Karpas-422 (cell line): ENCODE measurements around the gene MLF2. TPM values are rescaled to one million over a fixed set of nuclear protein-coding genes. Genes with fewer than 3 reads are reported as not detected.

Source experiments
- DNase-seq: peaks from one replicate; pipeline ENCODE4 v3.0.0-alpha.2; 2015
- H2AFZ ChIP-seq: fragments of 200-600 bp; sonication (generic); 2 replicates; pipeline ENCODE4 v1.6.1; 2014; ENCODE audit warnings: antibody characterized with exemption, low read length, mixed read lengths
- H3K27ac ChIP-seq: fragments of 200-600 bp; sonication (generic); 2 replicates; pipeline ENCODE4 v1.5.1; 2014; ENCODE audit warnings: mild to moderate bottlenecking, low read length, moderate library complexity
- H3K27me3 ChIP-seq: fragments of 200-600 bp; sonication (generic); 2 replicates; pipeline ENCODE4 v1.6.1; 2014; ENCODE audit warnings: low read length, mixed read lengths
- H3K36me3 ChIP-seq: fragments of 200-600 bp; sonication (generic); 2 replicates; pipeline ENCODE4 v1.6.1; 2014; ENCODE audit warnings: low read length, mixed read lengths; ENCODE audit not compliant: insufficient read depth
- H3K4me1 ChIP-seq: fragments of 200-600 bp; sonication (generic); 2 replicates; pipeline ENCODE4 v1.6.1; 2014; ENCODE audit warnings: mild to moderate bottlenecking, low read length, mixed read lengths
- H3K4me2 ChIP-seq: fragments of 200-600 bp; sonication (generic); 2 replicates; pipeline ENCODE4 v1.6.1; 2014; ENCODE audit warnings: low read length, low read depth, mild to moderate bottlenecking; ENCODE audit not compliant: poor library complexity, severe bottlenecking
- H3K4me3 ChIP-seq: fragments of 200-600 bp; sonication (generic); 2 replicates; pipeline ENCODE4 v1.5.1; 2014; ENCODE audit warnings: mild to moderate bottlenecking, antibody characterized with exemption, low read length, mixed read lengths
- H3K79me2 ChIP-seq: fragments of 200-600 bp; sonication (generic); 2 replicates; pipeline ENCODE4 v1.6.1; 2014; ENCODE audit warnings: mild to moderate bottlenecking, low read length, mixed read lengths
- H3K9ac ChIP-seq: fragments of 200-600 bp; sonication (generic); 2 replicates; pipeline ENCODE4 v1.6.0; 2014; ENCODE audit warnings: low read length
- H3K9me2 ChIP-seq: fragments of 200-600 bp; sonication (generic), shearing (Covaris generic); replicated peaks from 2 replicates; pipeline ENCODE4 v1.6.0; 2014; ENCODE audit warnings: mild to moderate bottlenecking, low read length, moderate library complexity; ENCODE audit not compliant: insufficient read depth
- H3K9me3 ChIP-seq: fragments of 300-700, 200-600 bp; sonication (generic); 2 replicates; pipeline ENCODE4 v1.6.1; 2014; ENCODE audit warnings: low read length, mixed read lengths
- H4K20me1 ChIP-seq: fragments of 200-600 bp; sonication (generic); 2 replicates; pipeline ENCODE4 v1.6.1; 2014; ENCODE audit warnings: mild to moderate bottlenecking, antibody characterized with exemption, low read length, low read depth; ENCODE audit not compliant: insufficient read depth
- total RNA-seq: library from RNA; depleted of rRNA; stranded (reverse); fragments of >200 nt; shearing (Covaris generic); gene quantifications from 2 replicates; pipeline ENCODE4 v1.2.3, GENCODE V29; 2014; ENCODE audit warnings: low replicate concordance; rRNA removed

The MLF2 gene
- total RNA-seq, result 183 and 263 TPM in 2 replicates

- Histone ChIP-seq H3K27ac (peak within 1 kb of the TSS; percentile 96), H3K4me3 (peak within 1 kb of the TSS; percentile 97), H3K9me3 (no peaks in the 10 kb centered on the region), H3K27me3 (no peaks in the 10 kb centered on the region), H3K36me3 (peaks cover 12% of the 10 kb centered on the region), H3K9ac (peak within 1 kb of the TSS; percentile 99), H3K4me1 (peaks cover 20% of the 10 kb centered on the region), H4K20me1 (peaks cover 8% of the 10 kb centered on the region), H3K9me2 (no peaks in the 10 kb centered on the region), H3K79me2 (peaks cover 17% of the 10 kb centered on the region), H2AFZ (peak within 1 kb of the TSS; percentile 60; the same call in 1 of the 2 replicates), H3K4me2 (peak within 1 kb of the TSS; percentile 92)
- peak; percentile 99 for DNase-seq
Measured at GRCh38 chr12:6752921-6753771, at the start of gene MLF2. MLF2 (minus strand) TSS chr12:6753141; CDS start chr12:6752334, 807 bp downstream.

GRCh38 chr12:6799147-6799546 lies 46.2 kb upstream of the MLF2 start:
- no peaks in the 10 kb centered on the region for H3K36me3 ChIP-seq
- no peaks in the 10 kb centered on the region for H3K79me2 ChIP-seq
- H3K4me1 ChIP-seq, result no peaks in the 10 kb centered on the region
- H4K20me1 ChIP-seq, result no peaks in the 10 kb centered on the region
- no peaks in the 10 kb centered on the region for H3K27me3 ChIP-seq
- no peak overlapping the region for H3K9ac ChIP-seq
- no peaks in the 10 kb centered on the region for H3K9me2 ChIP-seq
- no peak overlapping the region for H2AFZ ChIP-seq
- H3K4me3 ChIP-seq, result no peak overlapping the region
- H3K4me2 ChIP-seq, result no peak overlapping the region
- no peaks in the 10 kb centered on the region for H3K9me3 ChIP-seq
- no peak overlapping the region for H3K27ac ChIP-seq
- DNase-seq, result no peak

- Histone ChIP-seq H3K4me2 (no peak overlapping the region), H3K9me3 (no peaks in the 10 kb centered on the region), H3K9ac (no peak overlapping the region), H3K27ac (no peak overlapping the region), H4K20me1 (no peaks in the 10 kb centered on the region), H3K36me3 (no peaks in the 10 kb centered on the region), H3K79me2 (no peaks in the 10 kb centered on the region), H3K9me2 (no peaks in the 10 kb centered on the region), H3K4me3 (no peak overlapping the region), H3K4me1 (peaks cover 13% of the 10 kb centered on the region), H3K27me3 (no peaks in the 10 kb centered on the region), H2AFZ (no peak overlapping the region)
- no peak for DNase-seq
Measured at GRCh38 chr12:6796576-6796975, 43.6 kb upstream of the MLF2 start.

GRCh38 chr12:6795088-6795487 lies 42.1 kb upstream of the MLF2 start:
- H3K4me2 ChIP-seq, result no peak overlapping the region
- peaks cover 13% of the 10 kb centered on the region for H3K4me1 ChIP-seq
- no peaks in the 10 kb centered on the region for H4K20me1 ChIP-seq
- no peaks in the 10 kb centered on the region for H3K36me3 ChIP-seq
- DNase-seq, result no peak
- no peak overlapping the region for H3K9ac ChIP-seq
- no peaks in the 10 kb centered on the region for H3K9me2 ChIP-seq
- H3K79me2 ChIP-seq, result no peaks in the 10 kb centered on the region
- H3K27me3 ChIP-seq, result no peaks in the 10 kb centered on the region
- no peaks in the 10 kb centered on the region for H3K9me3 ChIP-seq
- no peak overlapping the region for H3K27ac ChIP-seq
- H2AFZ ChIP-seq, result no peak overlapping the region
- H3K4me3 ChIP-seq, result no peak overlapping the region

- no peaks in the 10 kb centered on the region for H3K9me2 ChIP-seq
- H3K27me3 ChIP-seq, result no peaks in the 10 kb centered on the region
- H3K9me3 ChIP-seq, result no peaks in the 10 kb centered on the region
- H3K4me2 ChIP-seq, result peak overlapping the region; percentile 30
- H3K79me2 ChIP-seq, result no peaks in the 10 kb centered on the region
- peak; percentile 54 for DNase-seq
- H3K36me3 ChIP-seq, result no peaks in the 10 kb centered on the region
- H3K4me1 ChIP-seq, result peaks cover 13% of the 10 kb centered on the region
- no peaks in the 10 kb centered on the region for H4K20me1 ChIP-seq
- no peak overlapping the region for H3K4me3 ChIP-seq
- no peak overlapping the region for H3K27ac ChIP-seq
- peak overlapping the region; percentile 18; the same call in 1 of the 2 replicates for H3K9ac ChIP-seq
- peak overlapping the region; percentile 81 for H2AFZ ChIP-seq
Measured at GRCh38 chr12:6792522-6793201, 39.7 kb upstream of the MLF2 start.

- H3K4me3 ChIP-seq, result no peak overlapping the region
- H3K9me3 ChIP-seq, result no peaks in the 10 kb centered on the region
- H3K79me2 ChIP-seq, result no peaks in the 10 kb centered on the region
- peak overlapping the region; percentile 81 for H2AFZ ChIP-seq
- no peaks in the 10 kb centered on the region for H3K9me2 ChIP-seq
- H3K9ac ChIP-seq, result peak overlapping the region; percentile 18; the same call in 1 of the 2 replicates
- H3K27ac ChIP-seq, result no peak overlapping the region
- no peaks in the 10 kb centered on the region for H3K36me3 ChIP-seq
- no peaks in the 10 kb centered on the region for H4K20me1 ChIP-seq
- DNase-seq, result no peak
- H3K27me3 ChIP-seq, result no peaks in the 10 kb centered on the region
- peaks cover 13% of the 10 kb centered on the region for H3K4me1 ChIP-seq
- peak overlapping the region; percentile 30 for H3K4me2 ChIP-seq
Measured at GRCh38 chr12:6791931-6792520, 39.1 kb upstream of the MLF2 start.

GRCh38 chr12:6790496-6791150 lies 37.7 kb upstream of the MLF2 start:
- Histone ChIP-seq H3K4me2 (no peak overlapping the region), H4K20me1 (no peaks in the 10 kb centered on the region), H2AFZ (no peak overlapping the region), H3K4me3 (no peak overlapping the region), H3K9me3 (no peaks in the 10 kb centered on the region), H3K36me3 (no peaks in the 10 kb centered on the region), H3K27ac (no peak overlapping the region), H3K9ac (no peak overlapping the region), H3K9me2 (no peaks in the 10 kb centered on the region), H3K4me1 (peaks cover 13% of the 10 kb centered on the region), H3K79me2 (no peaks in the 10 kb centered on the region), H3K27me3 (no peaks in the 10 kb centered on the region)
- DNase-seq, result no peak
